Adrenal gland (tissue), 5 donors: ENCODE data around the gene VSTM1.

ENCODE experiments used
- CTCF ChIP-seq, 6 experiments: fragments of 450-650 bp in 4 of 6; fragments of 200-600 bp in 2 of 6; sonication (generic) in 1 of 6; IDR thresholded peaks; 1 replicate in 5 of 6; 2 replicates in 1 of 6; pipeline versions ENCODE4 v1.5.1 to v1.8.0; 2016 to 2021; ENCODE audit warnings: antibody characterized with exemption in 6 of 6, mild to moderate bottlenecking in 2 of 6, moderate library complexity in 1 of 6
- POLR2A ChIP-seq, 2 donors: fragments of 450-650 bp; IDR thresholded peaks; one replicate each; pipeline ENCODE4 v1.6.1; 2017; ENCODE audit warnings: antibody characterized with exemption in 2 of 2, mild to moderate bottlenecking in 2 of 2, moderate library complexity in 1 of 2
- donor health status: DM: no; HTN: no; CAD: no.

- TF ChIP-seq CTCF (IDR thresholded peaks at IDR 0.05) (no peak), POLR2A (IDR thresholded peaks at IDR 0.05) (no peak)
These were observed 70.2 kb downstream of the VSTM1 start for GRCh38 chr19:53993448-53993847.
